Activated T-cell treated with anti-CD3 and anti-CD28 coated beads, Interleukin-2, amount 50 U/mL, for 24 hours (primary cell): Measurements from ENCODE around the gene FGF23.

ENCODE experiments used
- DNase-seq: peaks from one replicate; pipeline ENCODE4 v3.0.0-alpha.2; 2020
- H3K27ac Mint-ChIP-seq: 2 replicates; pipeline ENCODE4 v1.8.0; 2020; ENCODE audit warnings: mild to moderate bottlenecking, mixed read lengths
- H3K27me3 Mint-ChIP-seq: 2 replicates; pipeline ENCODE4 v1.8.0; 2020; ENCODE audit warnings: mixed read lengths
- H3K36me3 Mint-ChIP-seq: 2 replicates; pipeline ENCODE4 v1.8.0; 2020; ENCODE audit warnings: low read depth, mixed read lengths
- H3K4me1 Mint-ChIP-seq: 2 replicates; pipeline ENCODE4 v1.8.0; 2020; ENCODE audit warnings: low read depth, mixed read lengths
- H3K4me3 Mint-ChIP-seq: 2 replicates; pipeline ENCODE4 v1.8.0; 2020; ENCODE audit warnings: mild to moderate bottlenecking, moderate library complexity, mixed read lengths
- H3K9me3 Mint-ChIP-seq: 2 replicates; pipeline ENCODE4 v1.8.0; 2020; ENCODE audit warnings: mixed read lengths

Gene FGF23

GRCh38 chr12:4356041-4356327 lies 23.5 kb downstream of the FGF23 start:
- peak; percentile 66 for DNase-seq

GRCh38 chr12:4355156-4356040 lies 24.1 kb downstream of the FGF23 start:
- H3K27ac Mint-ChIP-seq = peak overlapping the region; percentile 5
- H3K4me1 Mint-ChIP-seq = peaks cover 8% of the 10 kb centered on the region
- no peak overlapping the region for H3K4me3 Mint-ChIP-seq
- H3K9me3 Mint-ChIP-seq = no peaks in the 10 kb centered on the region
- H3K27me3 Mint-ChIP-seq = no peaks in the 10 kb centered on the region
- DNase-seq = no peak
- peaks cover 37% of the 10 kb centered on the region for H3K36me3 Mint-ChIP-seq

More at GRCh38 chr12:4356041-4356327, 23.5 kb downstream of the FGF23 start:
- Mint-ChIP-seq H3K27me3 (no peaks in the 10 kb centered on the region), H3K27ac (peak overlapping the region; percentile 5), H3K4me3 (no peak overlapping the region), H3K4me1 (peaks cover 8% of the 10 kb centered on the region), H3K36me3 (peaks cover 33% of the 10 kb centered on the region), H3K9me3 (no peaks in the 10 kb centered on the region)

- DNase-seq = peak; percentile 36
- Mint-ChIP-seq H3K4me3 (no peak overlapping the region), H3K4me1 (peaks cover 12% of the 10 kb centered on the region), H3K9me3 (no peaks in the 10 kb centered on the region), H3K27ac (peak overlapping the region; percentile 44), H3K36me3 (peaks cover 48% of the 10 kb centered on the region), H3K27me3 (no peaks in the 10 kb centered on the region)
These were observed 25.7 kb downstream of the FGF23 start for GRCh38 chr12:4353785-4354208.

GRCh38 chr12:4346931-4347330 lies 32.6 kb downstream of the FGF23 start:
- H3K36me3 Mint-ChIP-seq = peaks cover 70% of the 10 kb centered on the region
- no peak overlapping the region for H3K27ac Mint-ChIP-seq
- DNase-seq = no peak
- peaks cover 4% of the 10 kb centered on the region for H3K9me3 Mint-ChIP-seq
- no peaks in the 10 kb centered on the region for H3K27me3 Mint-ChIP-seq
- no peak overlapping the region for H3K4me3 Mint-ChIP-seq
- H3K4me1 Mint-ChIP-seq = peaks cover 5% of the 10 kb centered on the region

- Mint-ChIP-seq H3K27ac (no peak overlapping the region), H3K4me3 (no peak overlapping the region)
These were observed 47.7 kb downstream of the FGF23 start for GRCh38 chr12:4331842-4332241.

GRCh38 chr12:4331221-4331620 lies 48.3 kb downstream of the FGF23 start:
- DNase-seq = no peak
- Mint-ChIP-seq H3K36me3 (peaks cover 60% of the 10 kb centered on the region), H3K9me3 (no peaks in the 10 kb centered on the region), H3K4me1 (peaks cover 14% of the 10 kb centered on the region), H3K27me3 (no peaks in the 10 kb centered on the region), H3K4me3 (no peak overlapping the region), H3K27ac (peak overlapping the region; percentile 48)

More at GRCh38 chr12:4331842-4332241, 47.7 kb downstream of the FGF23 start:
- H3K9me3 Mint-ChIP-seq = no peaks in the 10 kb centered on the region
- H3K4me1 Mint-ChIP-seq = peaks cover 12% of the 10 kb centered on the region
- no peaks in the 10 kb centered on the region for H3K27me3 Mint-ChIP-seq
- peaks cover 63% of the 10 kb centered on the region for H3K36me3 Mint-ChIP-seq
- DNase-seq = no peak

- no peak for DNase-seq
- no peak overlapping the region for H3K4me3 Mint-ChIP-seq
- peaks cover 55% of the 10 kb centered on the region for H3K36me3 Mint-ChIP-seq
- H3K27me3 Mint-ChIP-seq = no peaks in the 10 kb centered on the region
- H3K9me3 Mint-ChIP-seq = no peaks in the 10 kb centered on the region
- peaks cover 18% of the 10 kb centered on the region for H3K4me1 Mint-ChIP-seq
- H3K27ac Mint-ChIP-seq = no peak overlapping the region
These were observed 49.3 kb downstream of the FGF23 start for GRCh38 chr12:4330203-4330602.

GRCh38 chr12:4327293-4327692 lies 52.2 kb downstream of the FGF23 start:
- H3K27me3 Mint-ChIP-seq = no peaks in the 10 kb centered on the region
- no peak overlapping the region for H3K27ac Mint-ChIP-seq
- DNase-seq = no peak
- H3K4me3 Mint-ChIP-seq = no peak overlapping the region
- H3K9me3 Mint-ChIP-seq = no peaks in the 10 kb centered on the region
- peaks cover 36% of the 10 kb centered on the region for H3K4me1 Mint-ChIP-seq
- peaks cover 48% of the 10 kb centered on the region for H3K36me3 Mint-ChIP-seq

- H3K27me3 Mint-ChIP-seq = no peaks in the 10 kb centered on the region
- no peak overlapping the region for H3K4me3 Mint-ChIP-seq
- no peak for DNase-seq
- H3K9me3 Mint-ChIP-seq = no peaks in the 10 kb centered on the region
- H3K27ac Mint-ChIP-seq = no peak overlapping the region
- peaks cover 41% of the 10 kb centered on the region for H3K4me1 Mint-ChIP-seq
- H3K36me3 Mint-ChIP-seq = peaks cover 44% of the 10 kb centered on the region
These were observed 53.5 kb downstream of the FGF23 start for GRCh38 chr12:4325966-4326365.

GRCh38 chr12:4324366-4324765 lies 55.1 kb downstream of the FGF23 start:
- no peak overlapping the region for H3K27ac Mint-ChIP-seq
- no peak overlapping the region for H3K4me3 Mint-ChIP-seq
- no peaks in the 10 kb centered on the region for H3K9me3 Mint-ChIP-seq
- H3K36me3 Mint-ChIP-seq = peaks cover 32% of the 10 kb centered on the region
- peaks cover 48% of the 10 kb centered on the region for H3K4me1 Mint-ChIP-seq
- H3K27me3 Mint-ChIP-seq = no peaks in the 10 kb centered on the region
- no peak for DNase-seq

GRCh38 chr12:4323396-4323795 lies 56.1 kb downstream of the FGF23 start:
- Mint-ChIP-seq H3K9me3 (no peaks in the 10 kb centered on the region), H3K36me3 (peaks cover 30% of the 10 kb centered on the region), H3K27ac (no peak overlapping the region), H3K4me3 (peak overlapping the region; percentile 95), H3K27me3 (no peaks in the 10 kb centered on the region), H3K4me1 (peaks cover 47% of the 10 kb centered on the region)
- no peak for DNase-seq

- DNase-seq = no peak
- Mint-ChIP-seq H3K27ac (peak overlapping the region; percentile 0), H3K36me3 (peaks cover 30% of the 10 kb centered on the region), H3K27me3 (no peaks in the 10 kb centered on the region), H3K9me3 (no peaks in the 10 kb centered on the region), H3K4me1 (peaks cover 47% of the 10 kb centered on the region), H3K4me3 (peak overlapping the region; percentile 95)
These were observed 56.8 kb downstream of the FGF23 start for GRCh38 chr12:4322726-4323125.

- peak within 1 kb of the TSS; percentile 94 for H3K27ac Mint-ChIP-seq
- H3K4me3 Mint-ChIP-seq = peak within 1 kb of the TSS; percentile 95
- peaks cover 25% of the 10 kb centered on the region for H3K36me3 Mint-ChIP-seq
- no peaks in the 10 kb centered on the region for H3K9me3 Mint-ChIP-seq
- H3K4me1 Mint-ChIP-seq = peaks cover 41% of the 10 kb centered on the region
- H3K27me3 Mint-ChIP-seq = no peaks in the 10 kb centered on the region
- peak; percentile 92 for DNase-seq
These were observed 58.4 kb downstream of the FGF23 start, which contains the start of gene TIGAR for GRCh38 chr12:4320853-4321701. Gene TIGAR, plus strand, starts transcription at chr12:4321213. Its CDS starts 59 bp downstream, at chr12:4321272.

GRCh38 chr12:4320497-4320852 lies 59.0 kb downstream of the FGF23 start:
- H3K27me3 Mint-ChIP-seq = no peaks in the 10 kb centered on the region
- peak overlapping the region; percentile 94 for H3K27ac Mint-ChIP-seq
- peaks cover 38% of the 10 kb centered on the region for H3K4me1 Mint-ChIP-seq
- DNase-seq = no peak
- H3K4me3 Mint-ChIP-seq = peak overlapping the region; percentile 95
- peaks cover 21% of the 10 kb centered on the region for H3K36me3 Mint-ChIP-seq
- H3K9me3 Mint-ChIP-seq = no peaks in the 10 kb centered on the region
